GM18520 (cell line): Measurements from ENCODE around the gene ST6GALNAC2.
"Not testable (repeated sequence)": the region's sequence is repeated elsewhere in the genome, so short reads cannot be mapped to it uniquely, and the experiment has no call there.

Experiments
- ATAC-seq: cut with Tn5 transposase; IDR thresholded peaks from one replicate; pipeline ENCODE4 v1.9.1; 2021; ENCODE audit not compliant: unreplicated experiment

Gene ST6GALNAC2

GRCh38 chr17:76529224-76530094 lies 56.2 kb downstream of the ST6GALNAC2 start:
- ATAC-seq: no peak

GRCh38 chr17:76528528-76529223 lies 57.0 kb downstream of the ST6GALNAC2 start:
- ATAC-seq: no peak

GRCh38 chr17:76528156-76528527 lies 57.5 kb downstream of the ST6GALNAC2 start:
- ATAC-seq: no peak

DNA sequence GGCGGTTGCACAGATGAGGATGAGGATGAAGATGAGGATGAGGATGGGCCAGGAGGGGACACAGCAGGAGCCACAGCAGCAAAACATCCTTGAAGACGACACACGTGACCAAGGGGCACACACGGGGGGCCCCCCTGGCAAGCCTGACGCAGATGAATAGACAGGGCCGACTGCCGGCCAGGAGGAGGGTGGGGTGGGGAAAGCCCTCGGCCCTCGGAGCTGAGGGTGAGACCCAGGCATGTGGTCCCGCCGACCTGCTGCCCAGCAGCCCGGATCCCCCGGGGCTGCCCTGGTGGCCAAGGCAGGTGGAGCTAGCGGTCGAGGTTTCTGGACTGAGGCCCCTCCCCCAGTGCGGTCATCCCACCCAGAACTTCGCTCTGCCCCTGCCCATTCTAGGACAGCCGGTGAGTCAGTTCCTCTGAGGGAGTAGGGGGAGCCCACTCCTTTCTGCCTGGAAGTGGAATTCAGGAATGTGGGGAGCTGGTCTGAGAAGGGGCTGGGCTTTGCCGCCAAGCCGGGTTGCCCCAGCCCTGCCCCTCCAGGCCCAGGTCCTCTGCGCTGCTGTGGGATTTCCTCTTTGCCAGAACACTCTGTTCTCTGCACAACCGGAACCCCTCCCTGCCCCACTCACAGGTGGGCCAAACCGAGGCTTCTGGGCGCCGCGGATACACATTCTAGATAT lies 58.1 kb downstream of the ST6GALNAC2 start:
- no peak for ATAC-seq

DNA sequence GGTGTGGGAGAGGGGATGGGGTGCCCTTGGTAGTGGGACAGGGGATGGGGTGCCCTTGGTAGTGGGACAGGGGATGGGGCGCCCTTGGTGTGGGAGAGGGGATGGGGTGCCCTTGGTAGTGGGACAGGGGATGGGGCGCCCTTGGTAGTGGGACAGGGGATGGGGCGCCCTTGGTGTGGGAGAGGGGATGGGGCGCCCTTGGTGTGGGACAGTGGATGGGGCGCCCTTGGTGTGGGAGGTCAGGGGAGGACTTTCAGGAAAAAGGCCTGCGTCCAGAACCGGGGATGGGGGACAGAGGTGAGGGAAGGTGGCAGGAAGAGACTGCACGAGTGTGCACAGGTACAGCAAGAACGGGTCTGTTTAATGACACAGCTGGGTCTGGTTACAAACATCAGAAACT lies 58.6 kb downstream of the ST6GALNAC2 start:
- ATAC-seq: not testable (repeated sequence)

DNA sequence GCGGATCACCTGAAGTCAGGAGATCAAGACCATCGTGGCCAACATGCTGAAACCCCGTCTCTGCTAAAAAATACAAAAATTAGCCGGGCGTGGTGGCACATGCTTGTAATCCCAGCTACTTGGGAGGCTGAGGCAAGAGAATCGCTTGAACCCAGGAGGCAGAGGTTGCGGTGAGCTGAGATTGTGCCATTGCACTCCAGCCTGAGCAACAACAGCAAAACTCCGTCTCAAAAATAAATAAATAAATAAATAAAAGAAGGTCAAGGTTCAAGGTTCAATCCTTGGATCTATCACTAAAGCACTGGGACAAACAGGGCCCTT lies 60.2 kb downstream of the ST6GALNAC2 start:
- ATAC-seq: not testable (repeated sequence)

DNA sequence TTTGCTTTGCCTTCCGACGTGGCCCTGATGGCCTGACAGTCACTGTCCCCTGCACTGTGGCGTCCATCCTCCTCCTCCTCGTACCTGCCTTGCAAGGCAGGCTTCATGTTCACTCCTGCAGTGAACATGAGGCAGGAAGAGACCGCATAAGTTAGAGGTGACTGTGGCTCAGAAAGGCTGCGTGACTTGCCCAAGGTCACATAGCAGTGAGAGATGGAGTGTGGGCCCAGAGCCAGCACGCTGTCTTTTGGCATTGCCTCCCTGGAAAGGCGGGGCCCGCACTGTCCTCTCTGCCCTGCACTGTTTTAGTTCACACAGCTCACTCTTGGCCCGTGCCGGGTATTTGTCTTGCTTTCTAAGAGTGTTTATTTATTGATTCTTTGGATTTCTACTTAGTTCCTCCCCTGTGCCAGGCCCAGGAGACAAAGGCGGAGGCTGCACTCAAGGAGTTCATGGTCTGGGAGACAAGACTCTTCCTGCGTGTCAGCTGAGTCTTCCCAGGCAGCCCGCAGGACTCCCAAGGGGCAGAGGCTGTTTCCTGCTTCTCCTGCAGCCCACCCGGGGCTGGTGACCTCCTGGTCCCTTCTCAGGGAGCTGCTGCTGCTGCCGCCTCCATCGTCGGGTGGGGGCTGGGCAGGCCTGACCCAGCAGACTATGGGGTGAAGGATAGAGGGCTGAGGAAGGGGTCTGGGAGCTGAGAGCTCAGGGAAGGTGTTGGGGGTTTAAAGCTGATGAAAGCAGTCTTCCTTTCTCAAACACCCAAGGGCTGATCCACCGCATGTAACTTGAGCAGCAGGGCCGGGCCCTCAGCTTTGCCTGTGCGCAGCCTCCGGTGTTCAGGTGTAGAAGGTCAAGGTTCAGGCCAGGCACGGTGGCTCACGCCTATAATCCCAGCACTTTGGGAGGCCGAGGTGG lies 60.8 kb downstream of the ST6GALNAC2 start:
- no peak for ATAC-seq

DNA sequence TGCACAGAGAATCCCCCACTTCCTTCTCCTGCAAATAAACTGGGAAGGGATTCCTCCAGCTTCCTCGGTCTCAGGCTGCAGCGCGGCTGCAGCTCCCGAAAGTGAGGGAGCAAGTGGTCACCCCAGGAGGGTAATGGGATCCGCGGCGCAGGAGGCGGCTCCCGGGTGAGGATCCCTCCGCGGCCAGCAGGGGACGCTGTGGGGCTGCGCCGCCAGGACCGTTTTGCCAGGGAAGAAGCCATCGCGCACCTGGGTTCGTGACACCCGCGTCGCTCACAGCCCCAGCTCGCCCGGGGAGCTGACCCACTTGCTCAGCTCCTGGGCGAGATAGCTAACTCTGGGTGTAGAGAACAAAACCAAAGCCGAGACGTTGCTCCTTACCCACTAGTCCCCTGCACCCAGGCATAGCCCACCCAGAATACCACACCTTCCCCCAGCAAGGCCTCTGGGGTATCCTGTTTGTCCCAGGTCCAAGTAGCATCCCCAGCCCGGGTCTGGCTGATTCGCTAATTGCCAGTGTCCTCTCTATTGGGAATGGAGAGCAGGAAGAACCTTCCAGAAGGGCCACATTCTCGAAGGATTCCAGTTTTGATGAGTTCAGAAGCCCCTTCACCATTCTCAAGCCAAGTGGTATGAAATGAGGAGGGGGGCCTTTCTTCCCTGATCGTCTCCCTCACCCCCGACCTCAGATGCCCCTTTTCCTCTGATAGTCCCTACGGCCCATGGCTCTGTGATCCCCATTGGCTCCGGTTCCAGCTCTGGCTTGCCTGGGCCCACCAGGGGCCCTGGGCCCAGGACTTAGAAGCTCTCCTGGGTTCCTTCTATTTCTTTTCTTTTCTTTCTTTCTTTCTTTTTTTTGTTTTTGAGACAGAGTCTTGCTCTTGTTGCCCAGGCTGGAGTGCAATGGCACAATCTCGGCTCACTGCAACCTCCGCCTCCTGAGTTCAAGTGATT lies 62.3 kb downstream of the ST6GALNAC2 start:
- ATAC-seq: no peak

- ATAC-seq: not testable (repeated sequence)
Observed at GRCh38 chr17:76521683-76522082, 64.0 kb downstream of the ST6GALNAC2 start.

- ATAC-seq: no peak
Observed at GRCh38 chr17:76521262-76521661, 64.4 kb downstream of the ST6GALNAC2 start.

- ATAC-seq: no peak
Observed at GRCh38 chr17:76519048-76519966, 66.4 kb downstream of the ST6GALNAC2 start.

DNA sequence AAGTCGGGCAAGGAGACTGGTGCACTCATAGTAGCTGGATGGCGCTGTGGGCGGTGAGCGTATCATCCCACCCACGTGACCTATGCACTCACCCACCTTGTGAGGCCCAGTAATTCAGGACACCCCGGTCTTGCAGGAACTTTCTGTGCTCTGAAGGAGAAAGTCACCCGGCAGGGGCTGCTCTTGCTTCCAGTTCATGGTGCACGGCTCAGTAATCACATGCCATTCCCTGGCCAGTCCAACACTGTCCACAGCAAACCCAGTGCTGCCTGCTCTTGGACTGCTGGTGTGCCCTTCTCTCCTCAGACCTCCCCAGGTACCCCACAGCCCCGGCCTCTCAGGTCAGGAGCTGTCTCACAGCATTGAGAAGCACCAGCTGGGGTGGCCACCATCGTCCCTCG lies 68.0 kb downstream of the ST6GALNAC2 start:
- ATAC-seq: no peak
